ENCODE measurements around the gene RBFOX1. TPM values are rescaled to one million over a fixed set of nuclear protein-coding genes. Genes with fewer than 3 reads are reported as not detected.

Gene RBFOX1
- total RNA-seq, 1 donor from 2014 or later = not detected

- DNase-seq (ENCODE audit: low read depth) = no peak
- H3K4me3 ChIP-seq (ENCODE audit: low read depth, low read length) = no peak overlapping the region
- H3K27me3 ChIP-seq (ENCODE audit: control insufficient read depth, insufficient read depth, low read length) = no peaks in the 10 kb centered on the region
- no peaks in the 10 kb centered on the region for H3K36me3 ChIP-seq (ENCODE audit: control insufficient read depth, insufficient read depth, low read length)
- TF ChIP-seq CTCF (IDR thresholded peaks at IDR 0.05; ENCODE audit: insufficient read depth, low read length, poor library complexity, severe bottlenecking) = no peak
Measured at GRCh38 chr16:7746941-7747340, 414.3 kb downstream of the RBFOX1 start.

DNA sequence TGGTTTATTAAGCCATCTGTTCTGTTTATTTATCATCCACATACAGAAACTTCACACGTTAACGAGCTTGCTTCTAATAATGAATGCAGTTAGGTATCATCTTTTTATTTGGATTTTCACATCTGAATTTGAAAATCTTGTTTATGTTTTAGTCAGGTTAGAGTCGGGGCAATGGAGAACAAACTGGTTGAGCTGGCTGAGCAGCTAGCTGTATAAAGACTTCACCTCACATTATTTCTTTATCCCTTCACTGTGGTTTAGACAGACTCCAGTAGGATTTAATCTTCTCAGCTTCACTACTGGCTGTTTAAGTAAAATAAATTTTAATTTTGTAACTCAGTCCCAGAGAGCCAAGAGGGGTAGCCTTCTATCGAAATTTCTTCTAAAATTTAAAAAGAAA is 415.9 kb downstream of the RBFOX1 start:
- no peak overlapping the region for H3K4me3 ChIP-seq (ENCODE audit: low read depth, low read length)
- TF ChIP-seq CTCF (IDR thresholded peaks at IDR 0.05; ENCODE audit: insufficient read depth, low read length, poor library complexity, severe bottlenecking) = no peak
- no peak for DNase-seq (ENCODE audit: low read depth)
- H3K36me3 ChIP-seq (ENCODE audit: control insufficient read depth, insufficient read depth, low read length) = no peaks in the 10 kb centered on the region
- no peaks in the 10 kb centered on the region for H3K27me3 ChIP-seq (ENCODE audit: control insufficient read depth, insufficient read depth, low read length)

- H3K4me3 ChIP-seq (ENCODE audit: low read depth, low read length) = no peak overlapping the region
- DNase-seq (ENCODE audit: low read depth) = no peak
- H3K27me3 ChIP-seq (ENCODE audit: control insufficient read depth, insufficient read depth, low read length) = no peaks in the 10 kb centered on the region
- TF ChIP-seq CTCF (IDR thresholded peaks at IDR 0.05; ENCODE audit: insufficient read depth, low read length, poor library complexity, severe bottlenecking) = no peak
- H3K36me3 ChIP-seq (ENCODE audit: control insufficient read depth, insufficient read depth, low read length) = no peaks in the 10 kb centered on the region
Measured at GRCh38 chr16:7755347-7755882, 422.8 kb downstream of the RBFOX1 start.
